Panc1 (cell line): ENCODE measurements around the gene CLDN3. TPM values are rescaled to one million over a fixed set of nuclear protein-coding genes. Genes with fewer than 3 reads are reported as not detected.
A peak's percentile ranks its signal among the peaks of the same experiment; 100 is the strongest.
"Not testable (repeated sequence)": the region's sequence is repeated elsewhere in the genome, so short reads cannot be mapped to it uniquely, and the experiment has no call there.

Experiments used
- ATAC-seq: fragments of 200-7000 bp; cut with Tn5 transposase; 2 replicates; pipeline ENCODE4 v1.9.1; 2020; ENCODE audit warnings: mild to moderate bottlenecking, moderate library complexity
- BruUV-seq: library from RNA; stranded (reverse); fragments of 400-500 nt; replicated peaks from 2 replicates; lab custom pipeline; 2021; lab: Mats Ljungman, UMichigan
- CTCF ChIA-PET: fragments of 300-600 bp; sonication (Branson Sonifier 250); formaldehyde crosslinking; loops from one replicate; lab custom pipeline; 2022; ENCODE audit warnings: antibody characterized with exemption; lab: Charles Lee
- POLR2A ChIA-PET: fragments of 300-600 bp; sonication (Branson Sonifier 250); formaldehyde crosslinking; loops from one replicate; lab custom pipeline; 2022; ENCODE audit warnings: antibody characterized with exemption; lab: Charles Lee
- DNase-seq: peaks from one replicate; pipeline ENCODE4 v3.0.0-alpha.2; 2010; ENCODE audit warnings: low read depth, low spot score
- H3K27ac ChIP-seq: 2 replicates; pipeline ENCODE4 v1.5.1; 2011; ENCODE audit warnings: mild to moderate bottlenecking, low read length, inconsistent platforms
- H3K27me3 ChIP-seq: fragments of 200-500 bp; sonication (Bioruptor generic); 2 replicates; pipeline ENCODE4 v1.6.0; 2014; ENCODE audit warnings: low read length, inconsistent platforms; ENCODE audit not compliant: control insufficient read depth, insufficient read depth
- H3K36me3 ChIP-seq: fragments of 200-500 bp; sonication (Bioruptor generic); 2 replicates; pipeline ENCODE4 v1.5.1; 2014; ENCODE audit warnings: inconsistent platforms, mild to moderate bottlenecking, low read length, moderate library complexity; ENCODE audit not compliant: control insufficient read depth, insufficient read depth
- H3K4me1 ChIP-seq: 2 replicates; pipeline ENCODE4 v1.5.1; 2011; ENCODE audit warnings: inconsistent platforms, mild to moderate bottlenecking, low read length, moderate library complexity; ENCODE audit not compliant: control insufficient read depth, insufficient read depth
- H3K4me3 ChIP-seq, 2 experiments: 2 replicates each; pipeline ENCODE4 v1.5.1; 2011 to 2012; ENCODE audit warnings: low read depth in 2 of 2, low read length in 2 of 2, mild to moderate bottlenecking in 2 of 2, inconsistent platforms in 1 of 2, moderate library complexity in 1 of 2
- H3K9me3 ChIP-seq: fragments of 200-500 bp; sonication (Bioruptor generic); 2 replicates; pipeline ENCODE4 v1.5.1; 2014; ENCODE audit warnings: low read depth, mild to moderate bottlenecking, inconsistent platforms, low read length, moderate library complexity; ENCODE audit not compliant: control insufficient read depth, insufficient read depth
- POLR2AphosphoS5 ChIP-seq: IDR thresholded peaks from 2 replicates; pipeline ENCODE4 v1.6.1; 2012; ENCODE audit warnings: mild to moderate bottlenecking, low read depth, low read length, moderate library complexity
- SIN3A ChIP-seq: IDR thresholded peaks from 2 replicates; pipeline ENCODE4 v1.6.1; 2012; ENCODE audit warnings: low read depth, mild to moderate bottlenecking, low read length, moderate library complexity, borderline replicate concordance; ENCODE audit not compliant: insufficient read depth
- TCF7L2 ChIP-seq: IDR thresholded peaks from 2 replicates; pipeline ENCODE4 v1.6.1; 2011; ENCODE audit warnings: mild to moderate bottlenecking, low read depth, low read length, inconsistent platforms
- in situ Hi-C: cut with HindIII; loops from 2 replicates; pipeline ENCODE4 v1.10.0; 2016; ENCODE audit warnings: low sequenced_read_pairs, low pct_unique_long_range_greater_than_20kb
- intact Hi-C: fragments of 100-400 bp; cut with micrococcal nuclease; formaldehyde crosslinking; loops from one replicate; pipeline ENCODE4 v1.10.0; 2022; ENCODE audit not compliant: unreplicated experiment
- total RNA-seq: library from RNA; stranded (reverse); gene quantifications from one replicate; pipeline ENCODE4 v1.2.1, GENCODE V29; 2021; ENCODE audit not compliant: unreplicated experiment
- TF ChIP-seq, protein P1 (sequence below): fragments of 450-650 bp; IDR thresholded peaks from 2 replicates; pipeline ENCODE4 v1.5.1; 2017; ENCODE audit warnings: mild to moderate bottlenecking
- TF ChIP-seq, protein P2 (sequence below), 2 experiments: IDR thresholded peaks; 2 replicates each; pipeline ENCODE4 v1.6.1; 2011 to 2012; ENCODE audit warnings: low read depth in 2 of 2, control low read depth in 1 of 2, low read length in 1 of 2, mild to moderate bottlenecking in 1 of 2, moderate library complexity in 1 of 2; ENCODE audit not compliant: insufficient read depth in 1 of 2

Gene CLDN3
- total RNA-seq, 1 experiment from 2014 or later: 16.8 TPM

DNA sequence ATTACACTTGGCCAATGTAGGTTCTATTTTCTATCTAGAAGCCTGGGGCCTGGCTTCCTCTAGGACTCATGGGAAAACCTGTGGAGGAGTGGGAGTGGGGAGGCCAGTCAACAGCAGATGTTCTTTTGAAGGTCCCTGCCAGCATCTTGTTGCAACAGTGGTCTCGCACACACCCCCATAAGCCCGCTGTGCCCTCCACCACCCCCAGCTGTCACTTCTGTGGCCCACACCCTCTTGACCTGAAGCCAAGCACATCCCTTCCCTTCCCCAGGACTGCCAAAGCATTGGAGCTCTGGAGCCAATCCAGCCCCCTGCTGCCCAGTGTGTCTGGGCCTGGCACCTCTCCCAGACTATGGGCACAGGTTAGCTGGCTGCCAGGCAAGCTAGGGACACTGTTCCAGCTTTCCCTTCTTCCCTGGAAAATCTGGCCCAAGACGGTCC, 48.7 kb downstream of the CLDN3 start:
- in situ Hi-C loops (no loop called here), intact Hi-C loops (no loop called here)
- no peaks in the 10 kb centered on the region for H3K27me3 ChIP-seq
- no TSS peak for BruUV-seq
- no peak for DNase-seq
- ChIA-PET POLR2A (no interaction called here), CTCF (interaction anchor here (0.7 kb wide), 1 partner anchor 105 kb away, joined by 4 read pairs; no protein-coding TSS in a partner anchor)
- peaks cover 41% of the 10 kb centered on the region for H3K4me1 ChIP-seq
- no peaks in the 10 kb centered on the region for H3K9me3 ChIP-seq
- H3K4me3 ChIP-seq: no peak overlapping the region
- H3K27ac ChIP-seq: peak overlapping the region; percentile 74
- H3K36me3 ChIP-seq: no peaks in the 10 kb centered on the region
- ATAC-seq: peak; percentile 20; the same call in 1 of the 2 replicates
- TF ChIP-seq, protein P1, sequence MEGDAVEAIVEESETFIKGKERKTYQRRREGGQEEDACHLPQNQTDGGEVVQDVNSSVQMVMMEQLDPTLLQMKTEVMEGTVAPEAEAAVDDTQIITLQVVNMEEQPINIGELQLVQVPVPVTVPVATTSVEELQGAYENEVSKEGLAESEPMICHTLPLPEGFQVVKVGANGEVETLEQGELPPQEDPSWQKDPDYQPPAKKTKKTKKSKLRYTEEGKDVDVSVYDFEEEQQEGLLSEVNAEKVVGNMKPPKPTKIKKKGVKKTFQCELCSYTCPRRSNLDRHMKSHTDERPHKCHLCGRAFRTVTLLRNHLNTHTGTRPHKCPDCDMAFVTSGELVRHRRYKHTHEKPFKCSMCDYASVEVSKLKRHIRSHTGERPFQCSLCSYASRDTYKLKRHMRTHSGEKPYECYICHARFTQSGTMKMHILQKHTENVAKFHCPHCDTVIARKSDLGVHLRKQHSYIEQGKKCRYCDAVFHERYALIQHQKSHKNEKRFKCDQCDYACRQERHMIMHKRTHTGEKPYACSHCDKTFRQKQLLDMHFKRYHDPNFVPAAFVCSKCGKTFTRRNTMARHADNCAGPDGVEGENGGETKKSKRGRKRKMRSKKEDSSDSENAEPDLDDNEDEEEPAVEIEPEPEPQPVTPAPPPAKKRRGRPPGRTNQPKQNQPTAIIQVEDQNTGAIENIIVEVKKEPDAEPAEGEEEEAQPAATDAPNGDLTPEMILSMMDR: no peak
- TF ChIP-seq SIN3A (no peak), POLR2AphosphoS5 (no peak), TCF7L2 (no peak; the same call in 1 of the 2 replicates)
- TF ChIP-seq, protein P2, sequence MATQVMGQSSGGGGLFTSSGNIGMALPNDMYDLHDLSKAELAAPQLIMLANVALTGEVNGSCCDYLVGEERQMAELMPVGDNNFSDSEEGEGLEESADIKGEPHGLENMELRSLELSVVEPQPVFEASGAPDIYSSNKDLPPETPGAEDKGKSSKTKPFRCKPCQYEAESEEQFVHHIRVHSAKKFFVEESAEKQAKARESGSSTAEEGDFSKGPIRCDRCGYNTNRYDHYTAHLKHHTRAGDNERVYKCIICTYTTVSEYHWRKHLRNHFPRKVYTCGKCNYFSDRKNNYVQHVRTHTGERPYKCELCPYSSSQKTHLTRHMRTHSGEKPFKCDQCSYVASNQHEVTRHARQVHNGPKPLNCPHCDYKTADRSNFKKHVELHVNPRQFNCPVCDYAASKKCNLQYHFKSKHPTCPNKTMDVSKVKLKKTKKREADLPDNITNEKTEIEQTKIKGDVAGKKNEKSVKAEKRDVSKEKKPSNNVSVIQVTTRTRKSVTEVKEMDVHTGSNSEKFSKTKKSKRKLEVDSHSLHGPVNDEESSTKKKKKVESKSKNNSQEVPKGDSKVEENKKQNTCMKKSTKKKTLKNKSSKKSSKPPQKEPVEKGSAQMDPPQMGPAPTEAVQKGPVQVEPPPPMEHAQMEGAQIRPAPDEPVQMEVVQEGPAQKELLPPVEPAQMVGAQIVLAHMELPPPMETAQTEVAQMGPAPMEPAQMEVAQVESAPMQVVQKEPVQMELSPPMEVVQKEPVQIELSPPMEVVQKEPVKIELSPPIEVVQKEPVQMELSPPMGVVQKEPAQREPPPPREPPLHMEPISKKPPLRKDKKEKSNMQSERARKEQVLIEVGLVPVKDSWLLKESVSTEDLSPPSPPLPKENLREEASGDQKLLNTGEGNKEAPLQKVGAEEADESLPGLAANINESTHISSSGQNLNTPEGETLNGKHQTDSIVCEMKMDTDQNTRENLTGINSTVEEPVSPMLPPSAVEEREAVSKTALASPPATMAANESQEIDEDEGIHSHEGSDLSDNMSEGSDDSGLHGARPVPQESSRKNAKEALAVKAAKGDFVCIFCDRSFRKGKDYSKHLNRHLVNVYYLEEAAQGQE (IDR thresholded peaks at IDR 0.05; ENCODE audit: insufficient read depth in 1 of 2, low read depth in 2 of 2, low read length in 1 of 2): no peak

DNA sequence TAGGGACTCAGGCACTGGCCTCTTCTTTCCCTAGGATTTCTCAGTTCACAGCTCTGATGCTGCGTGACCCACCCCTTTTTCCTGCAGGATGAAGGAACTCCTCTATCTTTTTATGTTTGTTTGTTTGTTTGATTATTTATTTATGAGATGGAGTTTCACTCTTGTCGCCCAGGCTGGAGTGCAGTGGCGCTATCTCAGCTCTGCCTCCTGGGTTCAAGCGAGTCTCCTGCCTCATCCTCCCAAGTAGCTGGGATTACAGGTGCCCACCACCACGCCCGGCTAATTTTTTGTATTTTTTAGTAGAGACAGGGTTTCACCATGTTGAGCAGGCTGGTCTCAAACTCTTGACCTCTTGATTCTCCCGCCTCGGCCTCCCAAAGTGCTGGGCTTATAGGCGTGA, 49.6 kb downstream of the CLDN3 start:
- H3K27me3 ChIP-seq, DNase-seq, H3K36me3 ChIP-seq, H3K9me3 ChIP-seq, POLR2A ChIA-PET, BruUV-seq, H3K4me3 ChIP-seq, intact Hi-C loops, in situ Hi-C loops, ATAC-seq: not testable (repeated sequence)
- Histone ChIP-seq H3K4me1 (peaks cover 51% of the 10 kb centered on the region), H3K27ac (peak overlapping the region; percentile 88)
- CTCF ChIA-PET: interaction anchor here (0.6 kb wide), 2 partner anchors 104 to 142 kb away, joined by 7 to 12 read pairs; no protein-coding TSS in a partner anchor

DNA sequence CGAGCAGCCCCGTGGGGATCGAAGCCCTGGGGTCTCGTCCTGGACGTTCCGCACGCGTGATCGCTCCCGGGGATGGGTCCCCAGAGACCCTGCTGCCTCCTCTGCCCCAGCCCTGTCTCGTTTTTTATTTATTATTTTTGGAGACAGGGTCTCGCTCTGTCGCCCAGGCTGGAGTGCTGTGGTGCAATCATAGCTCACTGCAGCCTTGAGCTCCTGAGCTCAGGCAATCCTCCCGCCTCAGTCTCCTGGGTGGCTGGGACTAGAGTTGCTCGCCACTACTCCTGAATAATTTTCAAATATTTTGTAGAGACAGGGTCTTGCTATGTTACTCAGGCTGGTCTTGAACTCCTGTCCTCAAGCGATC, 50.3 kb downstream of the CLDN3 start:
- Histone ChIP-seq H3K27ac (peak overlapping the region; percentile 88), H3K27me3 (no peaks in the 10 kb centered on the region), H3K36me3 (no peaks in the 10 kb centered on the region), H3K9me3 (no peaks in the 10 kb centered on the region), H3K4me3 (peak overlapping the region; percentile 62 to 96), H3K4me1 (peaks cover 56% of the 10 kb centered on the region)
- POLR2A ChIA-PET: no interaction called here
- CTCF ChIA-PET: interaction anchor here (0.6 kb wide), 1 partner anchor 104 kb away, joined by 7 read pairs; no protein-coding TSS in a partner anchor
- TF ChIP-seq, protein P2 (IDR thresholded peaks at IDR 0.05; ENCODE audit: insufficient read depth in 1 of 2, low read depth in 2 of 2, low read length in 1 of 2): no peak
- TF ChIP-seq SIN3A (no peak), POLR2AphosphoS5 (no peak), TCF7L2 (no peak)
- TF ChIP-seq, protein P1: no peak
- intact Hi-C loops: no loop called here
- ATAC-seq (no peak), DNase-seq (no peak)
- no TSS peak for BruUV-seq
- in situ Hi-C loops: no loop called here
